ENCODE measurements around the gene MMD2. TPM values are rescaled to one million over a fixed set of nuclear protein-coding genes. Genes with fewer than 3 reads are reported as not detected.
A peak's percentile ranks its signal among the peaks of the same experiment; 100 is the strongest.
"Not testable (repeated sequence)": the region's sequence is repeated elsewhere in the genome, so short reads cannot be mapped to it uniquely, and the experiment has no call there.

MMD2 gene
- total and polyA plus RNA-seq, 2 donors (not counting 1 experiment from before 2014, with no cell fraction given), result not detected

GRCh38 chr7:4995429-4995969 is 36.5 kb upstream of the MMD2 start:
- 97% methylated on average over 10 of the region's 10 CpGs for WGBS (ENCODE audit: insufficient coverage)
- Histone ChIP-seq H3K79me2 (ENCODE audit: control insufficient read depth, insufficient read depth, low read length) (no peaks in the 10 kb centered on the region), H4K20me1 (ENCODE audit: control insufficient read depth, insufficient read depth, low read length, poor library complexity, severe bottlenecking) (no peaks in the 10 kb centered on the region), H3K36me3 (replicated peaks in 1 of 2; ENCODE audit: control extremely low read depth in 1 of 2, control insufficient read depth in 1 of 2, extremely low read depth in 1 of 2, insufficient read depth in 2 of 2, low read length in 1 of 2) (peaks cover 1 to 60% of the 10 kb centered on the region in 2 experiments), H3K4me3 (ENCODE audit: control extremely low read depth in 1 of 5, extremely low read depth in 1 of 5, insufficient read depth in 1 of 5, low read depth in 2 of 5, low read length in 4 of 5) (no peak overlapping the region), H3K9ac (ENCODE audit: low read length) (no peak overlapping the region), H3K27me3 (replicated peaks in 1 of 4; ENCODE audit: control extremely low read depth in 1 of 4, control insufficient read depth in 3 of 4, insufficient read depth in 4 of 4, low read length in 3 of 4) (no peaks in the 10 kb centered on the region), H3K4me2 (replicated peaks; ENCODE audit: low read depth, low read length, poor library complexity, severe bottlenecking) (no peak overlapping the region), H3K4me1 (ENCODE audit: control insufficient read depth in 2 of 2, insufficient read depth in 2 of 2, low read length in 2 of 2) (no peaks in the 10 kb centered on the region), H2AFZ (ENCODE audit: insufficient read depth, low read depth, low read length, poor library complexity, severe bottlenecking) (no peak overlapping the region), H3K9me3 (ENCODE audit: control extremely low read depth in 1 of 3, control insufficient read depth in 2 of 3, insufficient read depth in 1 of 3, low read length in 2 of 3) (no peaks in the 10 kb centered on the region), H3K27ac (ENCODE audit: low read length in 2 of 2) (no peak overlapping the region)
- TF ChIP-seq CTCF (IDR thresholded peaks at IDR 0.05) (no peak), EZH2 (IDR thresholded peaks at IDR 0.05; ENCODE audit: borderline replicate concordance, insufficient read depth, low read depth, low read length, poor library complexity, severe bottlenecking) (no peak)
- no peak overlapping the region for H3K27ac Mint-ChIP-seq
- ChIA-PET POLR2A (no interaction called here), CTCF (no interaction called here)
- no peaks in the 10 kb centered on the region for H3K9me3 Mint-ChIP-seq (ENCODE audit: insufficient read depth)
- H3K4me1 Mint-ChIP-seq, result no peaks in the 10 kb centered on the region
- ATAC-seq (ENCODE audit: low read depth) (no peak), DNase-seq (no peak)
- no peak overlapping the region for H3K4me3 Mint-ChIP-seq
- no peaks in the 10 kb centered on the region for H3K27me3 Mint-ChIP-seq
- intact Hi-C loops (cut with micrococcal nuclease), result no loop called here

DNA sequence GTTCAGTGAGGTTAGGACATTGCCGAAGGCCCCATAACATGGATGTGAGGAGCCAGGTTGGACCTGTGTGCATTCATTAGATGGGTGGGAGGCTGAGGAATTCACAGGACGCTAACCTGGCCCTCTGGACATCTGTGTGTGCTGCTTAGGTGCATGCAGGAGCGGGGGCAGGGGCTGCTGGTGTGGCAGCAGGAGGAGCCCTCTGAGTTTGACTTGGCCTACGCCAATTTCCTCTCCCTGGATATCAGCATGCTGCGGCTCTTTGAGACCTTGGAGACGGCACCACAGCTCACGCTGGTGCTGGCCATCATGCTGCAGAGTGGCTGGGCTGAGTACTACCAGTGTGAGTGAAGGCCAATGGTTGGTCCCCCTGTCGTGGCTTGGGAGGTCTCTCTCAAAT is 34.5 kb upstream of the MMD2 start:
- Histone ChIP-seq H3K4me1 (ENCODE audit: control insufficient read depth in 2 of 2, insufficient read depth in 2 of 2, low read length in 2 of 2) (no peaks in the 10 kb centered on the region), H3K4me3 (ENCODE audit: control extremely low read depth in 1 of 5, extremely low read depth in 1 of 5, insufficient read depth in 1 of 5, low read depth in 2 of 5, low read length in 4 of 5) (no peak overlapping the region), H4K20me1 (ENCODE audit: control insufficient read depth, insufficient read depth, low read length, poor library complexity, severe bottlenecking) (no peaks in the 10 kb centered on the region), H3K9ac (ENCODE audit: low read length) (no peak overlapping the region), H3K79me2 (ENCODE audit: control insufficient read depth, insufficient read depth, low read length) (no peaks in the 10 kb centered on the region), H3K27me3 (replicated peaks in 1 of 4; ENCODE audit: control extremely low read depth in 1 of 4, control insufficient read depth in 3 of 4, insufficient read depth in 4 of 4, low read length in 3 of 4) (no peaks in the 10 kb centered on the region), H3K9me3 (ENCODE audit: control extremely low read depth in 1 of 3, control insufficient read depth in 2 of 3, insufficient read depth in 1 of 3, low read length in 2 of 3) (no peaks in the 10 kb centered on the region), H3K4me2 (replicated peaks; ENCODE audit: low read depth, low read length, poor library complexity, severe bottlenecking) (no peak overlapping the region), H3K36me3 (replicated peaks in 1 of 2; ENCODE audit: control extremely low read depth in 1 of 2, control insufficient read depth in 1 of 2, extremely low read depth in 1 of 2, insufficient read depth in 2 of 2, low read length in 1 of 2) (peaks cover 1 to 61% of the 10 kb centered on the region in 2 experiments), H3K27ac (ENCODE audit: low read length in 2 of 2) (no peak overlapping the region), H2AFZ (ENCODE audit: insufficient read depth, low read depth, low read length, poor library complexity, severe bottlenecking) (no peak overlapping the region)
- Mint-ChIP-seq H3K27me3 (no peaks in the 10 kb centered on the region), H3K9me3 (ENCODE audit: insufficient read depth) (no peaks in the 10 kb centered on the region), H3K4me3 (no peak overlapping the region), H3K4me1 (no peaks in the 10 kb centered on the region), H3K27ac (no peak overlapping the region)
- CTCF ChIA-PET, result no interaction called here
- POLR2A ChIA-PET, result no interaction called here
- 100% methylated on average over 7 of the region's 8 CpGs for WGBS (ENCODE audit: insufficient coverage)
- ATAC-seq (ENCODE audit: low read depth) (no peak), DNase-seq (no peak)
- TF ChIP-seq CTCF (IDR thresholded peaks at IDR 0.05) (no peak), EZH2 (IDR thresholded peaks at IDR 0.05; ENCODE audit: borderline replicate concordance, insufficient read depth, low read depth, low read length, poor library complexity, severe bottlenecking) (no peak)
- intact Hi-C loops (cut with micrococcal nuclease), result no loop called here

- peaks cover 36% of the 10 kb centered on the region for H3K79me2 ChIP-seq (ENCODE audit: control insufficient read depth, insufficient read depth, low read length)
- peaks cover 7 to 68% of the 10 kb centered on the region in 2 experiments for H3K36me3 ChIP-seq (replicated peaks in 1 of 2; ENCODE audit: control extremely low read depth in 1 of 2, control insufficient read depth in 1 of 2, extremely low read depth in 1 of 2, insufficient read depth in 2 of 2, low read length in 1 of 2)
- Mint-ChIP-seq H3K4me3 (peak overlapping the region; percentile 13), H3K4me1 (peaks cover 29% of the 10 kb centered on the region), H3K27ac (peak overlapping the region; percentile 75)
- WGBS (ENCODE audit: insufficient coverage), result no CpG with 5 or more reads among the region's 2 CpGs
- H3K4me2 ChIP-seq (replicated peaks; ENCODE audit: low read depth, low read length, poor library complexity, severe bottlenecking); H2AFZ ChIP-seq (ENCODE audit: insufficient read depth, low read depth, low read length, poor library complexity, severe bottlenecking); H3K27me3 ChIP-seq (replicated peaks in 1 of 4; ENCODE audit: control extremely low read depth in 1 of 4, control insufficient read depth in 3 of 4, insufficient read depth in 4 of 4, low read length in 3 of 4); H3K9me3 Mint-ChIP-seq (ENCODE audit: insufficient read depth); H3K27me3 Mint-ChIP-seq; intact Hi-C loops (cut with micrococcal nuclease); H3K9me3 ChIP-seq (ENCODE audit: control extremely low read depth in 1 of 3, control insufficient read depth in 2 of 3, insufficient read depth in 1 of 3, low read length in 2 of 3); POLR2A ChIA-PET; H3K4me3 ChIP-seq (ENCODE audit: control extremely low read depth in 1 of 5, extremely low read depth in 1 of 5, insufficient read depth in 1 of 5, low read depth in 2 of 5, low read length in 4 of 5); H4K20me1 ChIP-seq (ENCODE audit: control insufficient read depth, insufficient read depth, low read length, poor library complexity, severe bottlenecking); H3K4me1 ChIP-seq (ENCODE audit: control insufficient read depth in 2 of 2, insufficient read depth in 2 of 2, low read length in 2 of 2); H3K9ac ChIP-seq (ENCODE audit: low read length): not testable (repeated sequence)
- peak; percentile 97 for ATAC-seq (ENCODE audit: low read depth)
- peak; percentile 29 for DNase-seq
- CTCF ChIA-PET, result interaction anchor here (1.3 kb wide), 1 partner anchor 9 kb away, joined by 6 read pairs; no protein-coding TSS in a partner anchor
- peak overlapping the region in 1 of 2 donors; percentile 27 for H3K27ac ChIP-seq (ENCODE audit: low read length in 2 of 2)
These were observed 23.8 kb upstream of the MMD2 start for GRCh38 chr7:4982741-4983140.

Measured in B cell (primary cell).